Measurements from ENCODE around the gene SNRPN.

DNA sequence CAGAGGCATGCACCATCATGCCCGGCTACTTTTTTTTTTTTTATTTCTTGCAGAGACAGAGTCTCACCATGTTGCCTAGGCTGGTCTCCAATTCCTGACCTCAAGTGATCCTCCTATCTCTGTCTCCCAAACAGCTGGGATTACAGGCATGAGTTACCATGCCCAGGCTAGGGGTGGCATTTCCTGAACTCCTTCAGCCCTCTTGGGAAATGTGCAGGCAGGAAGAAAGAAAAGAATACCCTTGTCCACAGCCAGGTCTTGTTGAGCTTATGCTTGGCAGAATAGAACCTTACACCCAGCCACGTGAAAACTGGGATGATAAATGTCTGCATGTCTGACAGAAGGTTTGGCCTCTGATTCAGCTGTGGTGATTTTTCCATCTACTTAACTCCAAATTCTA, 30.2 kb upstream of the SNRPN start:
- TF ChIP-seq, protein P1, sequence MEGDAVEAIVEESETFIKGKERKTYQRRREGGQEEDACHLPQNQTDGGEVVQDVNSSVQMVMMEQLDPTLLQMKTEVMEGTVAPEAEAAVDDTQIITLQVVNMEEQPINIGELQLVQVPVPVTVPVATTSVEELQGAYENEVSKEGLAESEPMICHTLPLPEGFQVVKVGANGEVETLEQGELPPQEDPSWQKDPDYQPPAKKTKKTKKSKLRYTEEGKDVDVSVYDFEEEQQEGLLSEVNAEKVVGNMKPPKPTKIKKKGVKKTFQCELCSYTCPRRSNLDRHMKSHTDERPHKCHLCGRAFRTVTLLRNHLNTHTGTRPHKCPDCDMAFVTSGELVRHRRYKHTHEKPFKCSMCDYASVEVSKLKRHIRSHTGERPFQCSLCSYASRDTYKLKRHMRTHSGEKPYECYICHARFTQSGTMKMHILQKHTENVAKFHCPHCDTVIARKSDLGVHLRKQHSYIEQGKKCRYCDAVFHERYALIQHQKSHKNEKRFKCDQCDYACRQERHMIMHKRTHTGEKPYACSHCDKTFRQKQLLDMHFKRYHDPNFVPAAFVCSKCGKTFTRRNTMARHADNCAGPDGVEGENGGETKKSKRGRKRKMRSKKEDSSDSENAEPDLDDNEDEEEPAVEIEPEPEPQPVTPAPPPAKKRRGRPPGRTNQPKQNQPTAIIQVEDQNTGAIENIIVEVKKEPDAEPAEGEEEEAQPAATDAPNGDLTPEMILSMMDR (optimal IDR thresholded peaks at IDR 0.05 in 1 of 3, IDR thresholded peaks at IDR 0.05 in 1 of 3, conservative IDR thresholded peaks at IDR 0.05 in 1 of 3; ENCODE audit: extremely low read depth in 1 of 3, insufficient read depth in 2 of 3, low read length in 3 of 3), result no peak
- TF ChIP-seq EZH2 (IDR thresholded peaks at IDR 0.05; ENCODE audit: low read length), result no peak
